Measurements from ENCODE around the gene MAP4K3.
"Not testable (repeated sequence)": the region's sequence is repeated elsewhere in the genome, so short reads cannot be mapped to it uniquely, and the experiment has no call there.

Gene MAP4K3

GRCh38 chr2:39244241-39244862, 192.7 kb downstream of the MAP4K3 start:
- DNase-seq (ENCODE audit: low read depth in 2 of 2) = not testable (repeated sequence)

GRCh38 chr2:39243469-39244123, 193.5 kb downstream of the MAP4K3 start, which contains the start of gene CDKL4:
Gene CDKL4, minus strand, starts transcription at chr2:39243970.
- peak in 1 of 2 donors; percentile 43 for DNase-seq (ENCODE audit: low read depth in 2 of 2)

GRCh38 chr2:39241588-39241987, 195.5 kb downstream of the MAP4K3 start:
- DNase-seq (ENCODE audit: low read depth in 2 of 2) = no peak

- no peak for DNase-seq (ENCODE audit: low read depth in 2 of 2)
These were observed 196.3 kb downstream of the MAP4K3 start for GRCh38 chr2:39240758-39241157.

GRCh38 chr2:39234754-39235153, 202.3 kb downstream of the MAP4K3 start:
- DNase-seq (ENCODE audit: low read depth in 2 of 2) = no peak

GRCh38 chr2:39232141-39232540, 204.9 kb downstream of the MAP4K3 start:
- DNase-seq (ENCODE audit: low read depth in 2 of 2) = no peak

GRCh38 chr2:39228413-39229209, 208.5 kb downstream of the MAP4K3 start:
- no peak for DNase-seq (ENCODE audit: low read depth in 2 of 2)

GRCh38 chr2:39227628-39228412, 209.3 kb downstream of the MAP4K3 start:
- DNase-seq (ENCODE audit: low read depth in 2 of 2) = peak; percentile 60 to 70

- DNase-seq (ENCODE audit: low read depth in 2 of 2) = no peak
These were observed 211.5 kb downstream of the MAP4K3 start for GRCh38 chr2:39225567-39225966.

- DNase-seq (ENCODE audit: low read depth in 2 of 2) = no peak
These were observed 213.2 kb downstream of the MAP4K3 start for GRCh38 chr2:39223909-39224308.

GRCh38 chr2:39221459-39221858, 215.6 kb downstream of the MAP4K3 start:
- no peak for DNase-seq (ENCODE audit: low read depth in 2 of 2)

GRCh38 chr2:39220136-39220535, 216.9 kb downstream of the MAP4K3 start:
- DNase-seq (ENCODE audit: low read depth in 2 of 2) = no peak

- DNase-seq (ENCODE audit: low read depth in 2 of 2) = no peak
These were observed 218.7 kb downstream of the MAP4K3 start for GRCh38 chr2:39218391-39218790.

- DNase-seq (ENCODE audit: low read depth in 2 of 2) = no peak
These were observed 219.9 kb downstream of the MAP4K3 start for GRCh38 chr2:39217192-39217550.

- DNase-seq (ENCODE audit: low read depth in 2 of 2) = peak; percentile 39 to 52
These were observed 220.5 kb downstream of the MAP4K3 start for GRCh38 chr2:39216346-39217191.

GRCh38 chr2:39215545-39215944, 221.5 kb downstream of the MAP4K3 start:
- no peak for DNase-seq (ENCODE audit: low read depth in 2 of 2)

- DNase-seq (ENCODE audit: low read depth in 2 of 2) = no peak
These were observed 224.1 kb downstream of the MAP4K3 start for GRCh38 chr2:39213015-39213414.

- no peak for DNase-seq (ENCODE audit: low read depth in 2 of 2)
These were observed 226.2 kb downstream of the MAP4K3 start for GRCh38 chr2:39210846-39211245.

- DNase-seq (ENCODE audit: low read depth in 2 of 2) = no peak
These were observed 233.7 kb downstream of the MAP4K3 start for GRCh38 chr2:39203382-39203781.

- DNase-seq (ENCODE audit: low read depth in 2 of 2) = no peak
These were observed 234.3 kb downstream of the MAP4K3 start for GRCh38 chr2:39202639-39203369.
